Fibroblast of skin of scalp (primary cell): ENCODE measurements around the gene AP1B1.

Experiments used
- DNase-seq: peaks from one replicate; pipeline ENCODE4 v3.0.0-alpha.2; 2013

AP1B1 gene

DNA sequence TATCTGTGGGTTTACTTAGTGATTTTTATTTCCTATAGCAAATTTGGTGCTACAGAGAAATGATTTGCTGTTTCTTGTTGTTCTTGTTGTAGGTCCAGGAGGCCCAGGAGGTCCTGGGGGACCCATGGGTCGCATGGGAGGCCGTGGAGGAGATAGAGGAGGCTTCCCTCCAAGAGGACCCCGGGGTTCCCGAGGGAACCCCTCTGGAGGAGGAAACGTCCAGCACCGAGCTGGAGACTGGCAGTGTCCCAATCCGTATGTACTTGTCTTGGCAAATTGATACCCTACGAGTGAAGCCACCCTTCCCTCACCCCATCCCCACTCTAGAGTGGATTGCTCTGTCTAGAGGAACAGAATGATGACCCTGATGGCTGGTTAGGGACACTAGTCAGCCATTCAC lies 89.7 kb downstream of the AP1B1 start:
- DNase-seq, result no peak

GRCh38 chr22:29292379-29292778 lies 96.0 kb downstream of the AP1B1 start:
- DNase-seq, result no peak

GRCh38 chr22:29291215-29291614 lies 97.2 kb downstream of the AP1B1 start:
- DNase-seq, result no peak

- DNase-seq, result no peak
These were observed 98.3 kb downstream of the AP1B1 start for GRCh38 chr22:29290061-29290460.

GRCh38 chr22:29288837-29289236 lies 99.5 kb downstream of the AP1B1 start:
- no peak for DNase-seq

- DNase-seq, result no peak
These were observed 104.2 kb downstream of the AP1B1 start for GRCh38 chr22:29284196-29284595.

DNA sequence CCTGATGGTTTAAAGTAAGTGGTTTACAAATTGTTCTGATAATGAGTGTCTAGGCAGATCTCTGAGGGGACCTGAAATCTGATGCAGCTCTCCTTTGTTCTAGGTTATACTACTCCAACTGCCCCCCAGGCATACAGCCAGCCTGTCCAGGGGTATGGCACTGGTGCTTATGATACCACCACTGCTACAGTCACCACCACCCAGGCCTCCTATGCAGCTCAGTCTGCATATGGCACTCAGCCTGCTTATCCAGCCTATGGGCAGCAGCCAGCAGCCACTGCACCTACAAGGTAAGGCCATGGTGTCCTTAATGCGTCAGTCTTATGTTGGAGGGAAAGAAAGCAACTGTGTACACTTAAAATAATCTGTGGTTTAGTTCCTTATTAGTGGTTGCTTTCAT lies 110.4 kb downstream of the AP1B1 start:
- no peak for DNase-seq
